ENCODE results near the gene PDK1.

GRCh38 chr2:172655838-172656573 is 100.1 kb downstream of the PDK1 start:
- no peak for TF ChIP-seq CTCF (IDR thresholded peaks at IDR 0.05)
- TF ChIP-seq EZH2 (IDR thresholded peaks at IDR 0.05), result no peak
